ENCODE results near the gene MEGF11.

GRCh38 chr15:66129586-66129985 lies 124.0 kb downstream of the MEGF11 start:
- TF ChIP-seq CTCF (IDR thresholded peaks at IDR 0.05): no peak
- TF ChIP-seq POLR2A (IDR thresholded peaks at IDR 0.05): no peak

Data from right lobe of liver (tissue), 4 donors.